Renal pelvis (tissue), 4 donors: ENCODE data around the gene EEFSEC. TPM values are rescaled to one million over a fixed set of nuclear protein-coding genes. Genes with fewer than 3 reads are reported as not detected.

Experiments
- DNase-seq: peaks from one replicate; pipeline ENCODE4 v3.0.0-alpha.2; 2013
- polyA plus RNA-seq, 3 donors: library from polyadenylated mRNA; unstranded; fragments of 120-200 nt; gene quantifications; one replicate each; pipeline ENCODE4 v1.2.1, GENCODE V29; 2013; ENCODE audit not compliant: insufficient read length in 3 of 3

EEFSEC gene
- polyA plus RNA-seq, 3 donors: 24.2 to 30.3 (median 27.7) TPM

GRCh38 chr3:128345196-128345595, 191.9 kb downstream of the EEFSEC start:
- no peak for DNase-seq

DNA sequence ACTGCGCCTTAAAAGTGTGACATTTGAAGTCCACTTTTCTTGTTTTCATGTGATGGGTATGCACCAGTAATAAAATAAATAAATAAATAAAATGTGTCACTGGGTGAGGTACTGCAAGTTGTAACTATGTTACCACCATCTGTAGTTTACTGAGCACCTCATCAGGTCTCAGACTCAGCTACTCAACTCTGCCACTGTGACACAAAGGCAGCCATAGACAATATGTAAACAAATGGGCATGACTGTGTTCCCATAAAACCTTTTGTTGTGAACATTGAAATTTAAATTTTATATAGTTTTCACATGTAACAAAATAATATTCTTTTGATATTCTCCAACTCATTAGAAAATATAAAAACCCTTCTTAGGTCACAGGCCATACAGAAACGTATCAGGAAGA, 193.3 kb downstream of the EEFSEC start:
- no peak for DNase-seq

- no peak for DNase-seq
Measured at GRCh38 chr3:128347282-128347681, 194.0 kb downstream of the EEFSEC start.

GRCh38 chr3:128348075-128348474, 194.8 kb downstream of the EEFSEC start:
- DNase-seq: no peak

DNA sequence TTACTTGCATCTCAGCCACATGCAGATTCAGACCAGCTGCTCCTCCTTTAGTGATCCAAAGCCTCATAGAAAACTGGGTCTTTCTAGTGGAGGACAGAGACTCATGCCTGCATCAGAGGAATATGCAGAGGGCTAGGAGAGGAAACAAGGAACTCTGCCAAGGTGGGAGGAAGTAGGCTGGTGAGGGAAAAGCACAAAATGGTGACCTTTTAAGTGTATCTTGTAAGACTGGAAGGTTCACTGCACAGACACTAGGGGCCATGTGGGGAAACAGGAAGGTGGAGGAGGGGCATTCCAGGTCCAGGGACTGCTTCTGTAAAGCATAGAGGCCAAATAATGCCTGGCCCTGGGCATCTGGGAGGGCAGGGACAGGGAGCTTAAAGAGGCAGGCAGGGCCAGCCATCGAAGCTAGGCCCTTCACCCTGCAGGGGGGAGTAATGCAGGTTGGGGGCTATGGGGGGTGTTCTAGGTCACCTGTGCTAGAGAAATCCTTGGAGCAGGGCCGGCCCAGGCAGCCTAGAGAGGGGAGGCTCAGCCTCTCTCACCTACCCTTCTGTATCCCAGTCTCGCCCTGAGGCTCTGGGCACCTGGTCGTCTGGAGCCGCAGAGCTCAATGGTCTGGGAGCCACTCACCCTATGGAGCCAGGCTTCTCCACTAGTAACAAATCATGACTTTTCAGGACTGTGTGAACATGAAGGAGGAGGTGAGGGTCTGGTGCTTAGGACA, 195.7 kb downstream of the EEFSEC start:
- DNase-seq: no peak

GRCh38 chr3:128349963-128350599, 196.8 kb downstream of the EEFSEC start:
- no peak for DNase-seq

GRCh38 chr3:128351546-128351945, 198.3 kb downstream of the EEFSEC start:
- DNase-seq: no peak

DNA sequence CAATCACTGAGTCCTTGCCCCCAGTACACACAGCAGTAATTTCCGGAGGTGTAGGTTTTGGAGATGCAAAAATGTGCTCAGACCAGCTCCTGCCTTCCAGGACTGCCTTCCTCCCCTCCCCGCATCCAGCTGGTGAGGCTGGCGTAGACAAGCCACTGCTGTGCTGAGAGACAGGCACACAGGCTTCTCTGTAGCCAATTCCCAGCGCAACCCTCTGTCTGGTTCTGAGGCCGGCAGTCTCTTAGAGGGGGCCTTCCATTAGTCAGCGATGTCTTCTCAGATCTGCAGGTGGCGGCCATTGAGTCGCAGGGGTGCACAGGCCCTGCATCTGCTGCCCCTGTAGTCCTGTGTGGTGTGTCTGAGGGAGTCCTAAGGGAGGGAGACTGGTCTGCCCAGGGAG, 199.0 kb downstream of the EEFSEC start:
- DNase-seq: no peak

GRCh38 chr3:128353361-128353965, 200.2 kb downstream of the EEFSEC start:
- no peak for DNase-seq

- DNase-seq: peak; percentile 52
Measured at GRCh38 chr3:128353991-128354687, 200.9 kb downstream of the EEFSEC start.

- no peak for DNase-seq
Measured at GRCh38 chr3:128354788-128355542, 201.7 kb downstream of the EEFSEC start.

DNA sequence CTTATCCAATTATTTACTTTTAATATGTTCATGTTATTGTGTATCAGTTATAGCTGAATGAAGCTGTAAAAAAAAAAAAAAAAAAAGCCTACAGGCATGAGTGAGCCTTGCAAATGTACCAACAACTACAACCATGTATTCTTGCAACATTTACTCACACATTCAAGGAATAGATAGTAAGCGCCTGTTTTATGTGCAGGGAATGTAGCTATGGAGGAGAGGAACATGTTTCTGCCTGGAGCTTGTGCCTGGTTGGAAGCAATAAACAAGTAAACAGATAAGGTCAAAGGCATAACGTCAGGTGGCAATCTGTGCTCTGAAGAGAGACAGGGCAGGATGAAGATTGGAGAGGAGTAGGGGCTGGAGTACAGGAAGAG, 202.2 kb downstream of the EEFSEC start:
- DNase-seq: no peak

DNA sequence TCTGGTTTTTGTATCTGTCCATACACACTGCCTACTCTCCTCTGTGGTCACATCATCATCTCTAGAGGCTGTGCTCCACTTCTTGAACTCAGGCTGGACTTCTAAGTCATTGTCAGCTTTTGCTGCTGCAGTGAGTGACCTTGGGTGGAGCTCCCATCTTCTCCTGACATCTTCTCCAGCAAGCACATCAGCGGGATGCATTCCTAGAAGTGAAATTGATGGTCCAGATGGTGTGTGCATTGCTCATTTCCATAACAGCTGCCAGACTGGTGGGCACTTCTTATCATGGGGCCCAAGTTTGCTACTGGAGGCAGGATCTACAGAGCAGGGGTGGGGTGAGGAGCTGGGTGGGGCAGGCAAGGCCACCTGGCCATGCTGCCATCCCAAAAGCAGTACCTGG, 203.5 kb downstream of the EEFSEC start:
- no peak for DNase-seq

DNA sequence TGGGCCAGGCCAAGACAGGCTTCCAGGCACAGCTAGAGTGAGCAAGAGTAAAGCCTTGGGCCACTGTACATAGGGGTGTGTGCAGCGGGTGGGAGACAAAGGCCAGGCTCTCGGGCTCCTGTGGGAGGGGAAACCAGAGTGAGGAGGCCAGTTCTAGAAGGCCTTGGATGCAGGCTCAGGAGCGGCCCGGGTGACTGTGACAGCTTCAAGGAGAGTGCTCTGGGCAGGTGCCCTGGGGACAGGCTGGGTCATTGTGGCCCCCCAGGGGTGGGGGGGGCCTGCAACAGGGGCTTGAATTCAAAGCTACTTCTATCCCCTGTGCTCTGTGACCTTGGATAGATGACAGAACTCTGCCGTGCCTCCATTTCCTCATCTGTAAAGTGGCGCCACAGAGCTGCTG, 204.3 kb downstream of the EEFSEC start:
- no peak for DNase-seq

- DNase-seq: no peak
Measured at GRCh38 chr3:128358156-128358895, 205.0 kb downstream of the EEFSEC start.

GRCh38 chr3:128359060-128359664, 205.9 kb downstream of the EEFSEC start:
- no peak for DNase-seq

GRCh38 chr3:128359846-128360642, 206.8 kb downstream of the EEFSEC start:
- DNase-seq: no peak

- no peak for DNase-seq
Measured at GRCh38 chr3:128360705-128361271, 207.5 kb downstream of the EEFSEC start.
